AG09319 (cell line): Measurements from ENCODE around the gene HLA-DRB5.
"Not testable (repeated sequence)": the region's sequence is repeated elsewhere in the genome, so short reads cannot be mapped to it uniquely, and the experiment has no call there.

ENCODE experiments used
- DNase-seq: peaks from one replicate; pipeline ENCODE4 v3.0.0-alpha.2; 2010; ENCODE audit warnings: low read depth; ENCODE audit errors: extremely low read depth
- TF ChIP-seq, protein P1 (sequence below): IDR thresholded peaks from 2 replicates; pipeline ENCODE4 v1.5.1; 2011; ENCODE audit warnings: low read depth, mild to moderate bottlenecking, inconsistent platforms, low read length, moderate library complexity

HLA-DRB5 gene

DNA sequence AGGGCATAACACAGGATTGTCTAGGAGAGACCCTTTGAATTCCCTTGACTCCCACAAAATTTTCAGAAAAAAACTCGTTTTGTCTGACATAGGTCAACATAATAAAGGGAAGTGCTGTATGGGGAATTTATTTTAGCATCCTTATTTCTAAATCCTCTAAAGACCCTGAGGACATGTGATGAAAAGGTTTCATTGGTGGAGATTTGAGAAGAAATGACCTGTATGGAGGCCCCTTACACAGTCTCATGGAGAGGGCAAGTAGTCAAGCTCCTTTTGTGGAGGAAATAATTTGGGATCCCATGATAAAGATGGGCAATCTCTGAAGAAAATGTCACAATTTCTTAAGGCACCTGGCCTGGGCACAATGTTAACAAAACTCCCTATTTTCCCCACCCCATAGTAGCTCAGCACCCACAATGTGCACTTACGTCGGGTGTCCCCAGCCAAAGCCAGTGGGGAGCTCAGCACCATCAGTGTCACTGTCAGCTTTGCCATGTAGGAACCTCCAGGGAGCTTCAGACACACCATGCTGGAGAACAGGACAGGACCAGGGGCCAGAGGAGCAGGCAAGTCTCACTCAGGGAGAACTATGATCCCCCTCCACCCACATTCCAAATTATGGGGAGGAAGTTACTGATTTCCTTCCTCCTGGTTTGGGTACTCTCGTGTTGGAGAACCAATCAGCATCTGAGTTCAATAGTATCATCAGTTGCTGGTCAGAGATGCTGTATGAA, at the start of gene HLA-DRB5:
Gene HLA-DRB5 (minus strand): TSS at position 591 of the 734 bp plus-strand sequence. CDS start 63 bp downstream, at position 528.
- TF ChIP-seq, protein P1, sequence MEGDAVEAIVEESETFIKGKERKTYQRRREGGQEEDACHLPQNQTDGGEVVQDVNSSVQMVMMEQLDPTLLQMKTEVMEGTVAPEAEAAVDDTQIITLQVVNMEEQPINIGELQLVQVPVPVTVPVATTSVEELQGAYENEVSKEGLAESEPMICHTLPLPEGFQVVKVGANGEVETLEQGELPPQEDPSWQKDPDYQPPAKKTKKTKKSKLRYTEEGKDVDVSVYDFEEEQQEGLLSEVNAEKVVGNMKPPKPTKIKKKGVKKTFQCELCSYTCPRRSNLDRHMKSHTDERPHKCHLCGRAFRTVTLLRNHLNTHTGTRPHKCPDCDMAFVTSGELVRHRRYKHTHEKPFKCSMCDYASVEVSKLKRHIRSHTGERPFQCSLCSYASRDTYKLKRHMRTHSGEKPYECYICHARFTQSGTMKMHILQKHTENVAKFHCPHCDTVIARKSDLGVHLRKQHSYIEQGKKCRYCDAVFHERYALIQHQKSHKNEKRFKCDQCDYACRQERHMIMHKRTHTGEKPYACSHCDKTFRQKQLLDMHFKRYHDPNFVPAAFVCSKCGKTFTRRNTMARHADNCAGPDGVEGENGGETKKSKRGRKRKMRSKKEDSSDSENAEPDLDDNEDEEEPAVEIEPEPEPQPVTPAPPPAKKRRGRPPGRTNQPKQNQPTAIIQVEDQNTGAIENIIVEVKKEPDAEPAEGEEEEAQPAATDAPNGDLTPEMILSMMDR, result no peak

DNA sequence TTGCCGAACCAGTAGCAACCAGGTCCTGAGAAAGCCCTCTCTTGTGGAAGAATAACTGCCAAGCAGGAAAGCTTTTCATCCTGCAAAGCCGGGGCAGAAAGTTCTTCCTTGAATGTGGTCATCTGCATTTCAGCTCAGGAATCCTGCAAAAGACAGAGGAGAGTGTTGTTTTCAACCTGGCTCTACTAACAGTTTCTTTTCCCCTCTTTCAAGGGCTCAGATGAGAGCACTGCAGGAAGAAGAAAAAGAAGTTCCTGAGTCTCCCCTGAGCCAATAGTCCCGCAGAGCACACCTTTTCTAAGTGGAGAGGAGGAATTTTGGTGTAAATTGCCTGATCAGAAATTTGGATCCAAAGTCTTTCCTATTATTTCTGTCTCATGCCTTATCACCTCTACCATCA, 48.9 kb upstream of the HLA-DRB5 start:
- TF ChIP-seq, protein P1, result no peak
- no peak for DNase-seq

More for the DNA sequence above, at the start of gene HLA-DRB5:
- no peak for DNase-seq

DNA sequence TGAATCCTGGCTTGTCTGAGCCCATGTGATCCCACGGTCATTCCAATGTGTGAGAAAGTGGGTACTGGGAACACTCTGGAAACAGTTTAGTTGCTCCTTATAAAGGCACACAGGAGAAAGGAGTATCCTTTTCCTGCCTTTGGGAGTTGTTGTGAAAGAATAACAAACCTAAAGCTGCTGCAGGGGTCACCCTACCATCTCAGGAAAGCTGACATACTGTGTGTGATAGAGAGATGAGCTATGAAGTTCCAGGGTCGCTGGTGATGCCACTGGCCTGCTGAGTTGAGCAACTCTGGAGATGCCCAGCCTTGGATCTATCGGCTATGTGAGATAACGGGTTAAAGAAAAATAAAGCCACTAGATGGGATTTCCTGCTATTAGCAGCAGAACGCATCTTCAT, 47.4 kb upstream of the HLA-DRB5 start:
- DNase-seq, result not testable (repeated sequence)

DNA sequence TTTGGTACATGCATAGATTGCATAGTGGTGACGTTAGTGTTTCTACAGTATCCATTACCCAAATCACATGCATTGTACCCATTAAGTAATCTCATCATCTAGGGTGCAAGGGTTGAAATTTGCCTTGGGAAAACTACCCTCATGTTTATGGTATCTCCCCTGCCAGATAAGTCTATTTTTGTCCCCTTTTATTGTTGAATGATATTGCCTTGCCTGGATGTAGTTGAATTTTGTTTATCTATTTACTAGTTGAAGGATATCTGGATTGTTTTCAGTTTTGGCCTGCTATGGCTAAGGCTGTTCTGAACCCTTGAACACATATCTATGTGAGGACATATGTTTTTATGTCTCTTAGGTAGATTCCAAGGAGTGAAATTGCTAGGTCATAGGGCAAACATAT, 46.2 kb upstream of the HLA-DRB5 start:
- TF ChIP-seq, protein P1, result no peak
- no peak for DNase-seq

DNA sequence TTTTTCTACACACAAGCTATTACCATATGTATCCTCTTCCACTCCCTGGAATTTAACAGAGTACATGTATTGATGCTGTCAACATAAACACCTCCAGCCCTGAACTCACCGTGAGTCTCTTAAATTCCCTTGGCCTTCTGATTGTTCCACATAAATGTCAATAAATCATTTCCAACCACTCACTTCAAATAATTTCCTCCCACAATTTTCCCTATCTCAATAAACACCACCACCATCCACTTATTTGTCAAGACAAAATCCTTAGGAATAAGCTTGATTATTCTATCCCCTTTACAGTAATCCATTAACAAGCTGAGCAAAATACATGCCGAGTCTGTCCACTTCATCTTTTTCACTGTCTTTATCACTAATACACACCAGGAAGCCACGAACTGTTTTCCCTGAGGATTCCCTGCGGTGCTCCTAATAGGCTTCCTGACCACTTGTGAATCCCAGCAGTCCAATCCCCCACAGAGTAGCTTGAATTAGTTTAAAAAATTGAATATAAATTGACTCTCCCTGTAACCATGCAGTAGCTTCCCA, 40.3 kb upstream of the HLA-DRB5 start:
- DNase-seq, result no peak
- TF ChIP-seq, protein P1, result no peak

DNA sequence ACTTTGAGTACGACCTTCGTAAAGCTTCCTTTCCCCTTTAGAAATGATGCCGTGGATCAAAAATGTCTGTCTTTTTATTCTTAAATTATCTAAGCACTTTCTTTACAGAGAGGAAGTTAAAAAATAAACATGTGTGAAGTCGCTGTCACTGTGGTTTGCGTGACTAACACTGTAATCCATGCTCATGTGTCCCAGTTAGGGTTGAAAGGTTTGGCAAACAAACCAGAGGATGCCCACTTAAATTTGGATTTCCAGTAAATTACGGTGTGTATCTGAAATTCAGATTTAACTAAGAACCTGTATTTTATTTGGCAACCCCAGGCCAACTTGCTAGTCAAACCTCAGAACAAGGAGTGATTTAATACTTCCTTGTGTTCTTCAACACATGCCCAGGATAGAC, 38.5 kb upstream of the HLA-DRB5 start:
- DNase-seq, result no peak
- TF ChIP-seq, protein P1, result no peak

DNA sequence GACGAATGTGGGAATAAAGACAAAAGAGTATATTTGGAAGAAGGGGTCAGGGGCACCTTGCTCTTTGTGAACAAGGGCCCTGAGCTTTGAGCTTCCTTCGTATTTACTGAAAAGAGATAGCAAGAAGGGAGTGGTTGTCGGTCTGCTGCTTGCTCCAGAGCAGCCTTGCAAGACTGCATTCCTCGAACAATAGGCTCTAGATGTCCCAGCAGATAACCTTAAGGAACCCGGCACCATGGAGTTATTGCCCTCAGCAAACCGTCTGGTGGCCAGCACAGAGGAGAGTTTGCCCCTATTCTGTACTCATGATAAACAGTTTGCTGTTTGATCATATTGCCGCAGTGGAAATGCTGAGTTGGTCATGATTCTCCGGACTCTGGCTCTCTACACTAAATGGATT, 36.9 kb upstream of the HLA-DRB5 start:
- no peak for DNase-seq
- TF ChIP-seq, protein P1, result no peak

DNA sequence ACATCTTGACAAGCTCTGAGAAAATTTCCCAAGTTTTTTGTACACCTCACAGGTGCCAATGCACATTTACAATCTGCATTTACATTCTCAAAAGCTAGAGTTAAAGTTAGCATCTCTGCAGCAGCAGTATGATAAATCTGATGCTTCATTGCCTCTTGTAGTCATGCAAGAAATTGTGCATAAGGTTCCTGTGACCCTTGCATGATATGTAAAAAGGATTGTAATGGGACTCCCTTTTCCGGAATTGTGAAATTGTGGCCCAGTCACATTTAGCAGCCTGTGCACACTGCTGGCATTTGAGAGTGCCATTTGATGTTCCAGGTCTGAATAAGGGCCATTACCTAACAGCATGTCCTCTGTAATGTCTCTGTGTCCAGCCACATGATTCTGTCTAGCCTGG, 35.4 kb upstream of the HLA-DRB5 start:
- TF ChIP-seq, protein P1, result no peak
- no peak for DNase-seq
